DMS53 treated with DMSO at 0.1 percent for 48 hours (cell line): ENCODE measurements around the gene PTPRN2.
A peak's percentile ranks its signal among the peaks of the same experiment; 100 is the strongest.
"Not testable (repeated sequence)": the region's sequence is repeated elsewhere in the genome, so short reads cannot be mapped to it uniquely, and the experiment has no call there.

Experiments
- DNase-seq: peaks from one replicate; lab custom pipeline; 2025; ENCODE audit not compliant: unreplicated experiment; lab: John Stamatoyannopoulos, UW

PTPRN2 gene

GRCh38 chr7:158425676-158426075, 161.9 kb downstream of the PTPRN2 start:
- not testable (repeated sequence) for DNase-seq

GRCh38 chr7:158424531-158424930, 163.1 kb downstream of the PTPRN2 start:
- DNase-seq: no peak

- no peak for DNase-seq
Measured at GRCh38 chr7:158424011-158424410, 163.6 kb downstream of the PTPRN2 start.

- no peak for DNase-seq
Measured at GRCh38 chr7:158422887-158423560, 164.6 kb downstream of the PTPRN2 start.

- no peak for DNase-seq
Measured at GRCh38 chr7:158422196-158422886, 165.3 kb downstream of the PTPRN2 start.

GRCh38 chr7:158421361-158421760, 166.3 kb downstream of the PTPRN2 start:
- DNase-seq: no peak

GRCh38 chr7:158420591-158421340, 166.9 kb downstream of the PTPRN2 start:
- no peak for DNase-seq

- no peak for DNase-seq
Measured at GRCh38 chr7:158419238-158419785, 168.3 kb downstream of the PTPRN2 start.

- DNase-seq: not testable (repeated sequence)
Measured at GRCh38 chr7:158418395-158418794, 169.2 kb downstream of the PTPRN2 start.

GRCh38 chr7:158416283-158416933, 171.2 kb downstream of the PTPRN2 start:
- DNase-seq: no peak

GRCh38 chr7:158415316-158415715, 172.3 kb downstream of the PTPRN2 start:
- no peak for DNase-seq

- DNase-seq: no peak
Measured at GRCh38 chr7:158414486-158414961, 173.1 kb downstream of the PTPRN2 start.

GRCh38 chr7:158414002-158414401, 173.6 kb downstream of the PTPRN2 start:
- no peak for DNase-seq

GRCh38 chr7:158411232-158411950, 176.2 kb downstream of the PTPRN2 start:
- DNase-seq: no peak

GRCh38 chr7:158410720-158411119, 176.9 kb downstream of the PTPRN2 start:
- no peak for DNase-seq

- no peak for DNase-seq
Measured at GRCh38 chr7:158409816-158410330, 177.8 kb downstream of the PTPRN2 start.

GRCh38 chr7:158409120-158409519, 178.5 kb downstream of the PTPRN2 start:
- DNase-seq: no peak

- DNase-seq: no peak
Measured at GRCh38 chr7:158408318-158408920, 179.2 kb downstream of the PTPRN2 start.

GRCh38 chr7:158407581-158408317, 179.9 kb downstream of the PTPRN2 start:
- DNase-seq: peak; percentile 36
